ENCODE data around the gene EFCAB11. TPM values are rescaled to one million over a fixed set of nuclear protein-coding genes. Genes with fewer than 3 reads are reported as not detected.

Gene EFCAB11
- total and polyA plus RNA-seq, 2 of the 8 experiments (the other 6 are each of a cell fraction or from before 2014, with no cell fraction given), result 6.8 to 12.8 TPM

- no peak for TF ChIP-seq SAP30 (IDR thresholded peaks at IDR 0.05; ENCODE audit: insufficient read depth, insufficient replicate concordance, low read length)
- TF ChIP-seq CEBPB (IDR thresholded peaks at IDR 0.05; ENCODE audit: low read depth, low read length), result peak; percentile 78; the same call in 1 of the 2 replicates
- Histone ChIP-seq H2AK5ac (ENCODE audit: low read depth, low read length) (no peak overlapping the region), H3K27ac (ENCODE audit: low read depth, low read length) (no peak overlapping the region), H3K9ac (replicated peaks in 1 of 4; ENCODE audit: extremely low read depth in 1 of 4, low read depth in 3 of 4, low read length in 3 of 4) (no peak overlapping the region), H2BK20ac (ENCODE audit: low read length) (no peak overlapping the region), H4K20me1 (replicated peaks in 1 of 2; ENCODE audit: control insufficient read depth in 1 of 2, insufficient read depth in 2 of 2, low read length in 2 of 2) (no peaks in the 10 kb centered on the region), H2BK12ac (ENCODE audit: low read depth, low read length) (no peak overlapping the region), H4K8ac (ENCODE audit: extremely low read depth, insufficient read depth, low read length) (no peak overlapping the region), H3K9me3 (ENCODE audit: insufficient read depth in 2 of 2, low read depth in 1 of 2, low read length in 1 of 2) (peaks cover 3 to 10% of the 10 kb centered on the region in 2 experiments; a peak in 2 of 4 replicates), H2AFZ (ENCODE audit: low read length) (peak overlapping the region; percentile 19; the same call in 1 of the 2 replicates), H2BK5ac (ENCODE audit: low read depth, low read length) (no peak overlapping the region), H3K18ac (ENCODE audit: extremely low read depth, low read length) (no peak overlapping the region), H3K56ac (replicated peaks; ENCODE audit: insufficient read length, low read depth, low read length) (no peak overlapping the region), H3K4me3 (ENCODE audit: extremely low read depth in 1 of 4, insufficient read depth in 2 of 4, low read depth in 3 of 4, low read length in 4 of 4) (no peak overlapping the region), H2BK120ac (replicated peaks; ENCODE audit: low read depth, low read length) (no peak overlapping the region), H3K79me2 (ENCODE audit: control insufficient read depth in 1 of 2, insufficient read depth in 2 of 2, low read length in 2 of 2) (no peaks in the 10 kb centered on the region), H4K91ac (replicated peaks; ENCODE audit: insufficient read length, low read length) (no peak overlapping the region), H2BK15ac (ENCODE audit: low read length) (no peak overlapping the region), H3K23ac (ENCODE audit: insufficient read length) (no peak overlapping the region), H3K4ac (replicated peaks; ENCODE audit: insufficient read length, low read depth, low read length) (no peak overlapping the region), H3K14ac (ENCODE audit: insufficient read length) (no peak overlapping the region), H3K79me1 (ENCODE audit: low read depth, low read length) (no peaks in the 10 kb centered on the region), H3K4me1 (replicated peaks in 1 of 4; ENCODE audit: control insufficient read depth in 3 of 4, insufficient read depth in 4 of 4, low read length in 3 of 4) (peaks cover 0 to 3% (median 0%) of the 10 kb centered on the region in 4 experiments; a peak in 1 of 7 replicates), H3K4me2 (ENCODE audit: insufficient read depth in 1 of 2, low read depth in 2 of 2, low read length in 2 of 2) (no peak overlapping the region), H4K5ac (ENCODE audit: insufficient read length, low read depth, low read length) (no peak overlapping the region), H3K36me3 (ENCODE audit: control insufficient read depth in 2 of 4, insufficient read depth in 4 of 4, low read length in 3 of 4) (no peaks in the 10 kb centered on the region), H3K23me2 (ENCODE audit: low read depth, low read length) (no peaks in the 10 kb centered on the region), H3K27me3 (replicated peaks in 1 of 4; ENCODE audit: control insufficient read depth in 3 of 4, extremely low read depth in 1 of 4, insufficient read depth in 3 of 4, low read length in 3 of 4) (no peaks in the 10 kb centered on the region)
- ChIA-PET CTCF (ENCODE audit: partially characterized antibody) (no interaction called here), POLR2A (ENCODE audit: partially characterized antibody) (no interaction called here)
- no peak for DNase-seq (ENCODE audit: low read depth in 1 of 2, low spot score in 2 of 2)
- WGBS, 2 experiments (ENCODE audit: extremely low coverage in 1 of 2, insufficient coverage in 1 of 2, insufficient read length in 1 of 2, insufficient replicate concordance in 2 of 2, low coverage in 1 of 2, low lambda C conversion rate in 2 of 2, missing lambda C conversion rate in 1 of 2), result 72% methylated on average over 5 of the region's 5 CpGs; no CpG with 5 or more reads in 1 of the 2 experiments
- no peak for FAIRE-seq
Observed at GRCh38 chr14:89757313-89757939, 197.1 kb downstream of the EFCAB11 start.
